NOMO-1 treated with dmso at 0.1 percent for 144 hours (cell line): ENCODE results near the gene OR51V1.
"Not testable (repeated sequence)": the region's sequence is repeated elsewhere in the genome, so short reads cannot be mapped to it uniquely, and the experiment has no call there.

Source experiments
- DNase-seq: peaks from one replicate; lab custom pipeline; 2025; ENCODE audit not compliant: unreplicated experiment; lab: John Stamatoyannopoulos, UW

OR51V1 gene

GRCh38 chr11:5200582-5200981 is at the start of gene OR51V1:
TSS of gene OR51V1 (minus strand) at chr11:5200682. CDS start at chr11:5200682, 0 bp downstream.
- no peak for DNase-seq

GRCh38 chr11:5249807-5250396 is 49.4 kb upstream of the OR51V1 start, which contains the start of gene HBG1:
TSS of gene HBG1 (minus strand) at chr11:5249857. CDS start at chr11:5249804, 53 bp downstream.
- not testable (repeated sequence) for DNase-seq

- DNase-seq, result not testable (repeated sequence)
Observed at GRCh38 chr11:5248498-5248897, 48.0 kb upstream of the OR51V1 start.

GRCh38 chr11:5247472-5248192 is 47.1 kb upstream of the OR51V1 start:
- DNase-seq, result no peak

- DNase-seq, result no peak
Observed at GRCh38 chr11:5246772-5247471, 46.4 kb upstream of the OR51V1 start.

GRCh38 chr11:5245155-5245554 is 44.7 kb upstream of the OR51V1 start:
- no peak for DNase-seq

GRCh38 chr11:5243816-5244180 is 43.3 kb upstream of the OR51V1 start:
- no peak for DNase-seq

GRCh38 chr11:5242933-5243815 is 42.7 kb upstream of the OR51V1 start:
- no peak for DNase-seq

GRCh38 chr11:5242208-5242607 is 41.7 kb upstream of the OR51V1 start:
- no peak for DNase-seq

GRCh38 chr11:5241458-5241857 is 41.0 kb upstream of the OR51V1 start:
- DNase-seq, result no peak

- no peak for DNase-seq
Observed at GRCh38 chr11:5240458-5240857, 40.0 kb upstream of the OR51V1 start.

- DNase-seq, result no peak
Observed at GRCh38 chr11:5240056-5240455, 39.6 kb upstream of the OR51V1 start.

GRCh38 chr11:5239046-5239445 is 38.6 kb upstream of the OR51V1 start:
- no peak for DNase-seq

GRCh38 chr11:5238486-5238885 is 38.0 kb upstream of the OR51V1 start:
- DNase-seq, result no peak

GRCh38 chr11:5237420-5237819 is 36.9 kb upstream of the OR51V1 start:
- DNase-seq, result no peak

GRCh38 chr11:5235364-5236095 is 35.0 kb upstream of the OR51V1 start:
- no peak for DNase-seq

- no peak for DNase-seq
Observed at GRCh38 chr11:5234381-5234834, 33.9 kb upstream of the OR51V1 start, which contains the start of gene HBD. TSS of gene HBD (minus strand) at chr11:5234483. CDS start at chr11:5234433, 50 bp downstream.

GRCh38 chr11:5233307-5233706 is 32.8 kb upstream of the OR51V1 start:
- DNase-seq, result no peak

GRCh38 chr11:5232821-5233220 is 32.3 kb upstream of the OR51V1 start:
- no peak for DNase-seq

- DNase-seq, result no peak
Observed at GRCh38 chr11:5232176-5232575, 31.7 kb upstream of the OR51V1 start.
